Sigmoid colon (tissue), 7 donors: Measurements from ENCODE around the gene PRKCA. TPM values are rescaled to one million over a fixed set of nuclear protein-coding genes. Genes with fewer than 3 reads are reported as not detected.

Experiments used
- DNase-seq: peaks from one replicate; pipeline ENCODE4 v3.0.0-alpha.2; 2019
- H3K27ac ChIP-seq, 4 donors: fragments of 200-600 bp; sonication (generic); one replicate each; pipeline ENCODE4 v1.5.1; 2016 to 2019; ENCODE audit warnings: mild to moderate bottlenecking in 1 of 4
- H3K27me3 ChIP-seq, 3 donors: fragments of 200-600 bp; sonication (generic); one replicate each; pipeline ENCODE4 v1.5.1; 2019; ENCODE audit warnings: mild to moderate bottlenecking in 1 of 3
- H3K36me3 ChIP-seq, 4 donors: fragments of 200-600 bp; sonication (generic); one replicate each; pipeline ENCODE4 v1.5.1; 2016 to 2019
- H3K4me1 ChIP-seq, 4 donors: fragments of 200-600 bp; sonication (generic); one replicate each; pipeline ENCODE4 v1.5.1; 2017 to 2019
- H3K4me3 ChIP-seq, 4 donors: fragments of 200-600 bp; sonication (generic); one replicate each; pipeline ENCODE4 v1.5.1; 2017 to 2019; ENCODE audit warnings: mild to moderate bottlenecking in 2 of 4, moderate library complexity in 1 of 4
- H3K9me3 ChIP-seq, 4 donors: fragments of 200-600 bp in 3 of 4; sonication (generic) in 3 of 4; one replicate each; pipeline versions ENCODE4 v1.5.1 to v1.6.1; 2013 to 2019
- CTCF ChIP-seq, 4 experiments: fragments of 450-650 bp in 3 of 4; fragments of 200-600 bp in 1 of 4; IDR thresholded peaks; one replicate each; pipeline ENCODE4 v1.5.1; 2016 to 2019; ENCODE audit warnings: antibody characterized with exemption in 4 of 4, mild to moderate bottlenecking in 3 of 4, moderate library complexity in 2 of 4
- EP300 ChIP-seq, 4 donors: sonication (generic); formaldehyde crosslinking; IDR thresholded peaks; one replicate each; pipeline ENCODE4 v1.6.1; 2017; ENCODE audit warnings: antibody characterized with exemption in 4 of 4
- POLR2A ChIP-seq, 2 donors: fragments of 450-650 bp; IDR thresholded peaks; one replicate each; pipeline ENCODE4 v1.6.1; 2016; ENCODE audit warnings: antibody characterized with exemption in 2 of 2, mild to moderate bottlenecking in 2 of 2, moderate library complexity in 2 of 2
- POLR2AphosphoS5 ChIP-seq, 4 donors: sonication (generic); formaldehyde crosslinking; IDR thresholded peaks; one replicate each; pipeline ENCODE4 v1.6.1; 2017; ENCODE audit warnings: antibody characterized with exemption in 4 of 4
- WGBS, 2 donors: extraction: QIAGEN DNeasy Blood & Tissue Kit; methylation state at CpG; one replicate each; pipeline ENCODE4 v1.1.7; 2013; 5-methylcytosine and 5-hydroxymethylcytosine counted together
- intact Hi-C: fragments of 100-400 bp; cut with DNase I; formaldehyde crosslinking; loops from one replicate; pipeline ENCODE4 v1.15.1; 2023
- polyA plus RNA-seq, 3 donors: library from polyadenylated mRNA; stranded (reverse); fragments of 200-250 nt; gene quantifications; one replicate each; pipeline ENCODE4 v1.2.3, GENCODE V29; 2013
- total RNA-seq, 4 donors: library from RNA; depleted of rRNA; stranded (reverse); fragments of >200 nt; gene quantifications; one replicate each; pipeline ENCODE4 v1.1.0, GENCODE V29; 2016
- donor health status: healthy with polysubstance abuse.
- donor health status: Bipolar disorder and iron deficiency.
- donor health status: healthy.

Gene PRKCA
- total and polyA plus RNA-seq, 7 donors, result 6.6 to 58.4 (median 42.6) TPM

- Histone ChIP-seq H3K36me3 (no peaks in the 10 kb centered on the region), H3K27ac (peak overlapping the region; percentile 33 to 62 (median 56)), H3K4me3 (no peak overlapping the region), H3K4me1 (peaks cover 0 to 68% (median 59%) of the 10 kb centered on the region in 4 donors), H3K27me3 (no peaks in the 10 kb centered on the region), H3K9me3 (no peaks in the 10 kb centered on the region)
- 35 to 76% methylated on average over 10 of the region's 10 CpGs for WGBS, 2 donors
- intact Hi-C loops, result loop anchor here (5.0 kb wide), 1 partner anchor 41 kb away; no protein-coding TSS in a partner anchor
- TF ChIP-seq EP300 (IDR thresholded peaks at IDR 0.05) (no peak), CTCF (IDR thresholded peaks at IDR 0.05) (no peak), POLR2AphosphoS5 (IDR thresholded peaks at IDR 0.05) (no peak)
- no peak for DNase-seq
These were observed 205.8 kb downstream of the PRKCA start for GRCh38 chr17:66507982-66508760.

GRCh38 chr17:66508896-66509844, 206.8 kb downstream of the PRKCA start:
- Histone ChIP-seq H3K4me3 (no peak overlapping the region), H3K9me3 (no peaks in the 10 kb centered on the region), H3K27me3 (no peaks in the 10 kb centered on the region), H3K36me3 (no peaks in the 10 kb centered on the region), H3K27ac (peak overlapping the region in 3 of 4 donors; percentile 55 to 62 (median 58)), H3K4me1 (peaks cover 0 to 58% (median 49%) of the 10 kb centered on the region in 4 donors)
- intact Hi-C loops, result loop anchor here (5.0 kb wide), 1 partner anchor 42 kb away; no protein-coding TSS in a partner anchor
- no peak for TF ChIP-seq EP300 (IDR thresholded peaks at IDR 0.05)
- TF ChIP-seq POLR2AphosphoS5 (IDR thresholded peaks at IDR 0.05), result peak in 2 of 4 donors; percentile 33 to 49
- no peak for TF ChIP-seq CTCF (IDR thresholded peaks at IDR 0.05)
- DNase-seq, result peak; percentile 72
- 12 to 51% methylated on average over 8 of the region's 8 CpGs for WGBS, 2 donors

- no peak overlapping the region for H3K4me3 ChIP-seq
- peaks cover 0 to 54% (median 44%) of the 10 kb centered on the region in 4 donors for H3K4me1 ChIP-seq
- WGBS, 2 donors, result 61 to 79% methylated on average over 3 of the region's 3 CpGs
- H3K27ac ChIP-seq, result peak overlapping the region in 2 of 4 donors; percentile 58 to 62
- no peaks in the 10 kb centered on the region for H3K36me3 ChIP-seq
- no peak for TF ChIP-seq POLR2AphosphoS5 (IDR thresholded peaks at IDR 0.05)
- TF ChIP-seq CTCF (IDR thresholded peaks at IDR 0.05), result no peak
- no peak for TF ChIP-seq POLR2A (IDR thresholded peaks at IDR 0.05)
- TF ChIP-seq EP300 (IDR thresholded peaks at IDR 0.05), result no peak
- H3K27me3 ChIP-seq, result no peaks in the 10 kb centered on the region
- no peaks in the 10 kb centered on the region for H3K9me3 ChIP-seq
- intact Hi-C loops, result loop anchor here (5.0 kb wide), 1 partner anchor 43 kb away; no protein-coding TSS in a partner anchor
- no peak for DNase-seq
These were observed 207.5 kb downstream of the PRKCA start for GRCh38 chr17:66509926-66510325.

- no peaks in the 10 kb centered on the region for H3K36me3 ChIP-seq
- WGBS, 2 donors, result 87 to 91% methylated on average over 3 of the region's 3 CpGs
- no peaks in the 10 kb centered on the region for H3K27me3 ChIP-seq
- TF ChIP-seq POLR2AphosphoS5 (IDR thresholded peaks at IDR 0.05), result no peak
- no peak for TF ChIP-seq POLR2A (IDR thresholded peaks at IDR 0.05)
- TF ChIP-seq EP300 (IDR thresholded peaks at IDR 0.05), result no peak
- no peak for TF ChIP-seq CTCF (IDR thresholded peaks at IDR 0.05)
- no peaks in the 10 kb centered on the region for H3K9me3 ChIP-seq
- intact Hi-C loops, result no loop called here
- H3K4me3 ChIP-seq, result no peak overlapping the region
- DNase-seq, result no peak
- H3K27ac ChIP-seq, result no peak overlapping the region
- peaks cover 0 to 54% (median 44%) of the 10 kb centered on the region in 4 donors for H3K4me1 ChIP-seq
These were observed 208.7 kb downstream of the PRKCA start for GRCh38 chr17:66511135-66511534.
